CD14-positive monocyte (primary cell): ENCODE results near the gene TPX2. TPM values are rescaled to one million over a fixed set of nuclear protein-coding genes. Genes with fewer than 3 reads are reported as not detected.

Experiments used
- DNase-seq, 3 donors: peaks; one replicate each; pipeline ENCODE4 v3.0.0-alpha.2; 2011 to 2022
- H2AFZ ChIP-seq: 2 replicates; pipeline ENCODE4 v1.6.0; 2012; ENCODE audit warnings: mild to moderate bottlenecking, low read depth, low read length, inconsistent platforms; ENCODE audit not compliant: insufficient read depth, poor library complexity, severe bottlenecking
- H3K27ac ChIP-seq, 2 donors: 1 replicate in 1 of 2; 2 replicates in 1 of 2; pipeline ENCODE4 v1.5.1; 2012 to 2013; ENCODE audit warnings: low read length in 2 of 2, control low read depth in 1 of 2, inconsistent platforms in 1 of 2, low read depth in 1 of 2, mild to moderate bottlenecking in 1 of 2
- H3K27me3 ChIP-seq, 2 donors: one replicate each; pipeline versions ENCODE4 v1.6.0 to v1.6.1; 2011 to 2013; ENCODE audit warnings: low read length in 2 of 2; ENCODE audit not compliant: control insufficient read depth in 2 of 2, insufficient read depth in 2 of 2
- H3K36me3 ChIP-seq, 2 donors: replicated peaks in 1 of 2; 1 replicate in 1 of 2; 2 replicates in 1 of 2; pipeline versions ENCODE4 v1.5.1 to v1.6.1; 2012 to 2013; ENCODE audit warnings: low read length in 2 of 2, control low read depth in 1 of 2, inconsistent platforms in 1 of 2, mild to moderate bottlenecking in 1 of 2; ENCODE audit not compliant: insufficient read depth in 2 of 2, control insufficient read depth in 1 of 2
- H3K4me1 ChIP-seq, 2 donors: 1 replicate in 1 of 2; 2 replicates in 1 of 2; pipeline versions ENCODE4 v1.5.1 to v1.6.1; 2012 to 2013; ENCODE audit warnings: low read length in 2 of 2, control low read depth in 1 of 2, inconsistent platforms in 1 of 2, mild to moderate bottlenecking in 1 of 2, moderate library complexity in 1 of 2; ENCODE audit not compliant: insufficient read depth in 2 of 2, control insufficient read depth in 1 of 2
- H3K4me2 ChIP-seq: replicated peaks from 2 replicates; pipeline ENCODE3; 2012; ENCODE audit warnings: low read length, moderate library complexity, mild to moderate bottlenecking; ENCODE audit not compliant: poor library complexity, severe bottlenecking; ENCODE audit errors: extremely low read depth
- H3K4me3 ChIP-seq, 3 experiments: fragments of 200-600 bp in 1 of 3; sonication (generic) in 1 of 3; replicated peaks in 1 of 3; 1 replicate in 2 of 3; 2 replicates in 1 of 3; pipeline ENCODE4 v1.5.1; 2011 to 2013; ENCODE audit warnings: low read length in 3 of 3, mild to moderate bottlenecking in 3 of 3, control low read depth in 2 of 3, low read depth in 2 of 3, inconsistent platforms in 1 of 3, moderate library complexity in 1 of 3
- H3K79me2 ChIP-seq: 2 replicates; pipeline ENCODE4 v1.6.0; 2012; ENCODE audit warnings: mild to moderate bottlenecking, control low read depth, inconsistent platforms, low read length, moderate library complexity; ENCODE audit not compliant: insufficient read depth
- H3K9ac ChIP-seq: 2 replicates; pipeline ENCODE4 v1.6.0; 2017; ENCODE audit warnings: low read length, mild to moderate bottlenecking; ENCODE audit not compliant: insufficient read depth, poor library complexity, severe bottlenecking
- H3K9me3 ChIP-seq, 2 donors: replicated peaks in 1 of 2; 1 replicate in 1 of 2; 2 replicates in 1 of 2; pipeline versions ENCODE4 v1.5.1 to v1.6.1; 2012 to 2013; ENCODE audit warnings: low read length in 2 of 2, control low read depth in 1 of 2; ENCODE audit not compliant: control insufficient read depth in 1 of 2, insufficient read depth in 1 of 2
- H4K20me1 ChIP-seq: 2 replicates; pipeline ENCODE4 v1.6.0; 2012; ENCODE audit warnings: mild to moderate bottlenecking, low read length, control low read depth, moderate library complexity; ENCODE audit not compliant: insufficient read depth
- H3K27ac Mint-ChIP-seq, 7 donors: one replicate each; pipeline ENCODE4 v1.8.0; 2020; ENCODE audit warnings: mild to moderate bottlenecking in 7 of 7, mixed read lengths in 7 of 7, moderate library complexity in 6 of 7, inconsistent platforms in 2 of 7
- H3K27me3 Mint-ChIP-seq, 3 donors: one replicate each; pipeline ENCODE4 v1.8.0; 2021 to 2022; ENCODE audit warnings: low read depth in 3 of 3, mild to moderate bottlenecking in 3 of 3, mixed read lengths in 3 of 3, moderate library complexity in 3 of 3, inconsistent platforms in 1 of 3
- H3K36me3 Mint-ChIP-seq, 2 donors: one replicate each; pipeline ENCODE4 v1.8.0; 2020; ENCODE audit warnings: mixed read lengths in 2 of 2, inconsistent platforms in 1 of 2, mild to moderate bottlenecking in 1 of 2
- H3K4me1 Mint-ChIP-seq: one replicate; pipeline ENCODE4 v1.8.0; 2020; ENCODE audit warnings: mild to moderate bottlenecking, mixed read lengths
- H3K4me3 Mint-ChIP-seq, 2 donors: one replicate each; pipeline ENCODE4 v1.8.0; 2020; ENCODE audit warnings: mild to moderate bottlenecking in 2 of 2, mixed read lengths in 2 of 2, moderate library complexity in 1 of 2
- H3K9me3 Mint-ChIP-seq, 7 donors: one replicate each; pipeline ENCODE4 v1.8.0; 2020 to 2022; ENCODE audit warnings: mixed read lengths in 7 of 7, mild to moderate bottlenecking in 6 of 7, moderate library complexity in 6 of 7, inconsistent platforms in 2 of 7
- CTCF ChIP-seq: fragments of 200-600 bp; IDR thresholded peaks from one replicate; pipeline ENCODE4 v1.8.0; 2022; ENCODE audit warnings: antibody characterized with exemption, mild to moderate bottlenecking
- WGBS: methylation state at CpG from one replicate; pipeline ENCODE4 v1.1.5; 2013; ENCODE audit warnings: missing lambda C conversion rate; ENCODE audit not compliant: insufficient coverage; 5-methylcytosine and 5-hydroxymethylcytosine counted together
- intact Hi-C, 2 donors: fragments of 100-400 bp; cut with micrococcal nuclease; formaldehyde crosslinking; loops; one replicate each; pipeline versions ENCODE4 v1.15.0 to v1.15.1; 2023
- polyA plus RNA-seq, 3 donors: library from polyadenylated mRNA; depleted of rRNA in 1 of 3; unstranded in 2 of 3; stranded (reverse) in 1 of 3; fragments of 300-500 nt in 2 of 3; fragments of >200 nt in 1 of 3; fragmentation: Illumina TruSeq in 2 of 3; gene quantifications; 1 replicate in 2 of 3; 2 replicates in 1 of 3; pipeline ENCODE4 v1.2.3, GENCODE V29; 2012 to 2021

TPX2 gene
- polyA plus RNA-seq, 3 donors, result 0.06 TPM; not detected in 2

GRCh38 chr20:31712564-31713311, 26.4 kb upstream of the TPX2 start:
- intact Hi-C loops, result loop anchor here in 1 of 2 donors (10.0 kb wide), 1 partner anchor 188 kb away; no protein-coding TSS in a partner anchor
- H3K27ac ChIP-seq, result no peak overlapping the region
- peaks cover 65 to 95% of the 10 kb centered on the region in 2 donors for H3K36me3 ChIP-seq
- H3K9me3 Mint-ChIP-seq, result no peaks in the 10 kb centered on the region
- H3K4me1 Mint-ChIP-seq, result peaks cover 40% of the 10 kb centered on the region
- H3K27me3 Mint-ChIP-seq, result peaks cover 0 to 3% (median 3%) of the 10 kb centered on the region in 3 donors
- no peak for DNase-seq
- peaks cover 7 to 12% of the 10 kb centered on the region in 2 donors for H3K4me1 ChIP-seq
- H2AFZ ChIP-seq, result no peak overlapping the region
- no peaks in the 10 kb centered on the region for H3K27me3 ChIP-seq
- H3K27ac Mint-ChIP-seq, result peak overlapping the region in 5 of 7 donors; percentile 19 to 57 (median 36)
- H3K36me3 Mint-ChIP-seq, result peaks cover 68 to 78% of the 10 kb centered on the region in 2 donors
- no peak overlapping the region for H3K4me3 ChIP-seq
- no peak overlapping the region for H3K4me3 Mint-ChIP-seq
- peaks cover 75% of the 10 kb centered on the region for H3K79me2 ChIP-seq
- peaks cover 95% of the 10 kb centered on the region for H4K20me1 ChIP-seq
- no peak overlapping the region for H3K4me2 ChIP-seq
- no peak for TF ChIP-seq CTCF
- H3K9ac ChIP-seq, result no peak overlapping the region
- no peaks in the 10 kb centered on the region for H3K9me3 ChIP-seq
- WGBS, result 98% methylated on average over 3 of the region's 8 CpGs

DNA sequence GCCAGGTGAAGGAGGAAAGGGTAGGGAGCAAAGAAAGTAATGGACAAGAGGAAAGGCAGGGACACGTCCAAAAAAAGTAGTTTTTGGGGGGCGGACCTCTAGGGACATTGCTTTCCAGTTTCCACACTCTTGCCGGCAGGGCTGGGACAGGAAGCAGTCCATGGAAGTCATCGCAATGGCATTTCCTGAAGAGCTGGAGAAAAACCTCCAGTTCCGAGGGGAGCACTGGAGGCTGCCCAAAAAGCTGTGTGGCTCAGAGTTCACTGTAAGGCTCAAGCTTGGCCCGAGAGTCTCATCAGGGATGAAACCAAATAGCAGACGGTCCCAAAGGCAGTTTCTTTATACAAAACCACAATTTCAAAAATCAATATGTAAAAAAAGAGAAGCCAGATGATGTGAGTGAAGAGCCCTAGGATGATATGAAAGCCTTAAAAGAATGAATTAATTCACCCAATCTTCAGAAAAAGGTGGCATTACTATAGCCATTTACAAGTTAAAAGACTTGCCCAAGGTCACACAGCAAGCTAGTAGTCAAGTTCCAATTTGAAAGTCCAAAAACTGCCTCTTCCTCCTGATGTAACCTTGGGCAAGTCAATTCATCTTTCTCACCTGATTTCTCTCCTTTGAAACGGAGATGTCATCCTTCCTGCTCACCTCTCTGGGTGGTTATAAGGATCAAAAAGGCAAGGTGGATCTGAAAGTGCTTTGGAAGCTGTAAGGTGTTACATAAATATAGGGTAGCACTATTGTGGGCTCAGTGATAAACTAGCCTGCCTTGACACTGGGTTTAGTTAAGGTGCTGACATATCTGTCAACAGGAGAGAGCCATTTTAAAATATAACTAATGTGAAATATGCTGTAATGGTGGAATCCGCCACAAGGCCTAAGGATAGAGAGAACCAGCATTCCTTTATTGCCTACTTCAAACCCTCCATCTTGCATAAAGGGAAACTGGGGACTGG, 25.5 kb upstream of the TPX2 start:
- intact Hi-C loops, result loop anchor here in 1 of 2 donors (10.0 kb wide), 1 partner anchor 189 kb away; no protein-coding TSS in a partner anchor
- peaks cover 63 to 95% of the 10 kb centered on the region in 2 donors for H3K36me3 ChIP-seq
- TF ChIP-seq CTCF, result no peak

More for the DNA sequence above, 25.5 kb upstream of the TPX2 start:
- Histone ChIP-seq H3K4me3 (no peak overlapping the region), H4K20me1 (peaks cover 93% of the 10 kb centered on the region), H3K27me3 (no peaks in the 10 kb centered on the region), H3K79me2 (peaks cover 76% of the 10 kb centered on the region), H3K9me3 (no peaks in the 10 kb centered on the region), H3K9ac (no peak overlapping the region), H3K27ac (no peak overlapping the region), H3K4me1 (peaks cover 5 to 7% of the 10 kb centered on the region in 2 donors), H3K4me2 (no peak overlapping the region), H2AFZ (no peak overlapping the region)
- no peak for DNase-seq
- peak overlapping the region in 2 of 7 donors; percentile 8 to 57 for H3K27ac Mint-ChIP-seq
- H3K9me3 Mint-ChIP-seq, result no peaks in the 10 kb centered on the region
- WGBS, result 72% methylated on average over 4 of the region's 9 CpGs
- peaks cover 0 to 3% (median 3%) of the 10 kb centered on the region in 3 donors for H3K27me3 Mint-ChIP-seq
- H3K36me3 Mint-ChIP-seq, result peaks cover 72 to 80% of the 10 kb centered on the region in 2 donors
- no peak overlapping the region for H3K4me3 Mint-ChIP-seq
- H3K4me1 Mint-ChIP-seq, result peaks cover 38% of the 10 kb centered on the region
